ENCODE results near the gene GPD2. TPM values are rescaled to one million over a fixed set of nuclear protein-coding genes. Genes with fewer than 3 reads are reported as not detected.

Gene GPD2
- total and polyA plus RNA-seq, 10 of the 15 experiments (the other 5 are each of a cell fraction or from before 2014, with no cell fraction given), result 10.0 to 73.5 (median 43.4) TPM

- FAIRE-seq, result no peak
- peaks cover 19% of the 10 kb centered on the region for H3K4me1 ChIP-seq (ENCODE audit: control insufficient read depth, insufficient read depth, low read length)
- no peaks in the 10 kb centered on the region for H4K20me1 ChIP-seq (ENCODE audit: control insufficient read depth, insufficient read depth)
- SMC1A ChIA-PET (ENCODE audit: uncharacterized antibody, unreplicated experiment), result interaction anchor here (0.7 to 7.7 kb wide), 21 partner anchors 9 to 160 kb away, joined by 3 to 58 read pairs (median 5); no protein-coding TSS in a partner anchor
- no peak overlapping the region for H3K9ac ChIP-seq (ENCODE audit: control insufficient read depth, insufficient read depth, low read length)
- no peaks in the 10 kb centered on the region for H3K79me2 ChIP-seq (ENCODE audit: control insufficient read depth, insufficient read depth, low read length)
- H3K4me3 ChIP-seq, result no peak overlapping the region
- BruUV-seq (replicated peaks), result no TSS peak
- H3K27ac ChIP-seq (ENCODE audit: control insufficient read depth, insufficient read depth), result no peak overlapping the region
- no peak for DNase-seq (ENCODE audit: low read depth, low spot score)
- intact Hi-C loops (cut with micrococcal nuclease; ENCODE audit: unreplicated experiment) (no loop called here), in situ Hi-C loops (cut with MboI) (no loop called here)
- no peaks in the 10 kb centered on the region for H3K36me3 ChIP-seq (ENCODE audit: control insufficient read depth in 2 of 2, insufficient read depth in 2 of 2, low read length in 1 of 2)
- RAD21 ChIA-PET (ENCODE audit: unreplicated experiment), result interaction anchor here (0.7 to 2.8 kb wide), 11 partner anchors 9 to 96 kb away, joined by 3 to 13 read pairs (median 4); no protein-coding TSS in a partner anchor
- no peaks in the 10 kb centered on the region for H3K27me3 ChIP-seq (replicated peaks in 1 of 2; ENCODE audit: control insufficient read depth in 2 of 2, insufficient read depth in 2 of 2, low read length in 1 of 2)
- POLR2A ChIA-PET, result interaction anchor here (0.8 kb wide), 1 partner anchor 9 kb away, joined by 3 read pairs; no protein-coding TSS in a partner anchor
- H3K9me3 ChIP-seq (replicated peaks; ENCODE audit: control insufficient read depth, insufficient read depth, low read length), result no peaks in the 10 kb centered on the region
- no peak overlapping the region for H2AFZ ChIP-seq (ENCODE audit: control insufficient read depth, low read depth, low read length)
- no peak for ATAC-seq
- CTCF ChIA-PET, result interaction anchor here (1.0 to 4.0 kb wide), 8 partner anchors 17 to 161 kb away, joined by 3 to 25 read pairs (median 5); no protein-coding TSS in a partner anchor
- H3K4me2 ChIP-seq (ENCODE audit: control insufficient read depth, insufficient read depth), result no peak overlapping the region
- TF ChIP-seq NFYA (IDR thresholded peaks at IDR 0.05; ENCODE audit: borderline replicate concordance, low read depth, low read length) (no peak), EED (IDR thresholded peaks at IDR 0.05; ENCODE audit: low read depth) (no peak), CBFB (IDR thresholded peaks at IDR 0.05; ENCODE audit: low read depth) (no peak), ATF7 (IDR thresholded peaks at IDR 0.05; ENCODE audit: low read depth) (no peak), BRCA1 (IDR thresholded peaks at IDR 0.05; ENCODE audit: low read depth, low read length) (no peak), POU2F2 (IDR thresholded peaks at IDR 0.05; ENCODE audit: borderline replicate concordance, low read depth, low read length) (no peak), ASH2L (IDR thresholded peaks at IDR 0.05; ENCODE audit: borderline replicate concordance, low read depth) (no peak), PAX5 (IDR thresholded peaks at IDR 0.05; ENCODE audit: borderline replicate concordance, low read depth, low read length) (no peak), TAF1 (IDR thresholded peaks at IDR 0.05; ENCODE audit: borderline replicate concordance, low read depth, low read length) (no peak), MLLT1 (IDR thresholded peaks at IDR 0.05) (no peak), EP300 (IDR thresholded peaks at IDR 0.05; ENCODE audit: borderline replicate concordance in 1 of 2, control insufficient read depth in 1 of 2, low read depth in 2 of 2, low read length in 2 of 2) (no peak), ATF2 (IDR thresholded peaks at IDR 0.05; ENCODE audit: low read length) (no peak)
- TF ChIP-seq, protein P1, sequence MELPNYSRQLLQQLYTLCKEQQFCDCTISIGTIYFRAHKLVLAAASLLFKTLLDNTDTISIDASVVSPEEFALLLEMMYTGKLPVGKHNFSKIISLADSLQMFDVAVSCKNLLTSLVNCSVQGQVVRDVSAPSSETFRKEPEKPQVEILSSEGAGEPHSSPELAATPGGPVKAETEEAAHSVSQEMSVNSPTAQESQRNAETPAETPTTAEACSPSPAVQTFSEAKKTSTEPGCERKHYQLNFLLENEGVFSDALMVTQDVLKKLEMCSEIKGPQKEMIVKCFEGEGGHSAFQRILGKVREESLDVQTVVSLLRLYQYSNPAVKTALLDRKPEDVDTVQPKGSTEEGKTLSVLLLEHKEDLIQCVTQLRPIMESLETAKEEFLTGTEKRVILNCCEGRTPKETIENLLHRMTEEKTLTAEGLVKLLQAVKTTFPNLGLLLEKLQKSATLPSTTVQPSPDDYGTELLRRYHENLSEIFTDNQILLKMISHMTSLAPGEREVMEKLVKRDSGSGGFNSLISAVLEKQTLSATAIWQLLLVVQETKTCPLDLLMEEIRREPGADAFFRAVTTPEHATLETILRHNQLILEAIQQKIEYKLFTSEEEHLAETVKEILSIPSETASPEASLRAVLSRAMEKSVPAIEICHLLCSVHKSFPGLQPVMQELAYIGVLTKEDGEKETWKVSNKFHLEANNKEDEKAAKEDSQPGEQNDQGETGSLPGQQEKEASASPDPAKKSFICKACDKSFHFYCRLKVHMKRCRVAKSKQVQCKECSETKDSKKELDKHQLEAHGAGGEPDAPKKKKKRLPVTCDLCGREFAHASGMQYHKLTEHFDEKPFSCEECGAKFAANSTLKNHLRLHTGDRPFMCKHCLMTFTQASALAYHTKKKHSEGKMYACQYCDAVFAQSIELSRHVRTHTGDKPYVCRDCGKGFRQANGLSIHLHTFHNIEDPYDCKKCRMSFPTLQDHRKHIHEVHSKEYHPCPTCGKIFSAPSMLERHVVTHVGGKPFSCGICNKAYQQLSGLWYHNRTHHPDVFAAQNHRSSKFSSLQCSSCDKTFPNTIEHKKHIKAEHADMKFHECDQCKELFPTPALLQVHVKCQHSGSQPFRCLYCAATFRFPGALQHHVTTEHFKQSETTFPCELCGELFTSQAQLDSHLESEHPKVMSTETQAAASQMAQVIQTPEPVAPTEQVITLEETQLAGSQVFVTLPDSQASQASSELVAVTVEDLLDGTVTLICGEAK (IDR thresholded peaks at IDR 0.05; ENCODE audit: borderline replicate concordance), result no peak
- TF ChIP-seq, protein P2, sequence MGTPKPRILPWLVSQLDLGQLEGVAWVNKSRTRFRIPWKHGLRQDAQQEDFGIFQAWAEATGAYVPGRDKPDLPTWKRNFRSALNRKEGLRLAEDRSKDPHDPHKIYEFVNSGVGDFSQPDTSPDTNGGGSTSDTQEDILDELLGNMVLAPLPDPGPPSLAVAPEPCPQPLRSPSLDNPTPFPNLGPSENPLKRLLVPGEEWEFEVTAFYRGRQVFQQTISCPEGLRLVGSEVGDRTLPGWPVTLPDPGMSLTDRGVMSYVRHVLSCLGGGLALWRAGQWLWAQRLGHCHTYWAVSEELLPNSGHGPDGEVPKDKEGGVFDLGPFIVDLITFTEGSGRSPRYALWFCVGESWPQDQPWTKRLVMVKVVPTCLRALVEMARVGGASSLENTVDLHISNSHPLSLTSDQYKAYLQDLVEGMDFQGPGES (IDR thresholded peaks at IDR 0.05), result no peak
Observed at GRCh38 chr2:156429211-156429610, 7.0 kb upstream of the GPD2 start.

All from GM12878 (cell line).